ENCODE data around the gene MRPL12. TPM values are rescaled to one million over a fixed set of nuclear protein-coding genes. Genes with fewer than 3 reads are reported as not detected.
"Not testable (repeated sequence)": the region's sequence is repeated elsewhere in the genome, so short reads cannot be mapped to it uniquely, and the experiment has no call there.

The MRPL12 gene
- total RNA-seq, 2 donors from 2014 or later: 61.8 to 105 TPM

DNA sequence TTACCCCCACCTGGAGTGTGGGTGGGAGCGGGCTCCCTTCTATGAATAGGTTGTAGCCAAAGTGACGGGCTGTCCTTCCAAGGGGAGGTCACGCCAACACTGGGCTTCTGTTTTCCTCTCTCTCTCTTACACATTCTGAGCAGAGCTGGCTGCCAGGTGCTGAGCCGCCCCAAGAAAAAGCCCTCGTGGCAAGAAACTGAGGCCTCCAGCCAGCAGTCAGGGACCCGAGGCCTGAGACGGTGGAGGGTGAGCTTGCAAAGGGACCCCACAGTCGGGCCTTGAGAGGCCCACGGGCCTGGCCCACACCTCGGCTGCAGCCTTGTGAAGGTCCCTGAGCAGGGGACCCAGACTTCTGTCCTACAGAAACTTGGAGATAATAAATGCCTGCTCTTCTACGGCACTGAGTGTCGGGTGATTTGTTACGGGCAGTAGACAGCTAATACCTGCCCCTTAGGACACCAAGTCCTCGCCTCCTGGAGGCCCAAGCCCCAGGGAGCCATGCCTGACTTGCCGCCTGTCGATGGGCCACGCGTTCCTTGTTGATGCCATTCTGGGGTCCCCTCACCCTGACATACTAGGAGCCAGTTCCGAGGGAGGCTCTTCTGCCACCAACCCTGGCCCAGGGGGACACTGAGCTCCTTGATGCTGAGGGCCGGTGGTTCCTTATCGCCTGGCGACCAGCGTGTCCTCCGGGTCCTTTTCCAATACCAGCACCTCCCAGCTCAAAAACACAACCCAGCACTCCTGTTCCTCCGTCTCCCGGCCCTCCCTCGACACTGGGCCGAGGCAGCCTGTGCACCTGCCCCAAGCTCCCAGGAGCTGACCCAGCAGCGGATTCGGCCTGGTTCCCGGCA is 35.0 kb downstream of the MRPL12 start:
- DNase-seq (ENCODE audit: low spot score in 2 of 2) (no peak), ATAC-seq (no peak)
- no peaks in the 10 kb centered on the region for H3K9me3 Mint-ChIP-seq
- H3K36me3 Mint-ChIP-seq: no peaks in the 10 kb centered on the region
- no peak overlapping the region for H3K27ac Mint-ChIP-seq

GRCh38 chr17:81738801-81739393 is 35.7 kb downstream of the MRPL12 start:
- Mint-ChIP-seq H3K36me3 (no peaks in the 10 kb centered on the region), H3K27ac (no peak overlapping the region), H3K9me3 (no peaks in the 10 kb centered on the region)
- DNase-seq (ENCODE audit: low spot score in 2 of 2) (no peak), ATAC-seq (no peak)

DNA sequence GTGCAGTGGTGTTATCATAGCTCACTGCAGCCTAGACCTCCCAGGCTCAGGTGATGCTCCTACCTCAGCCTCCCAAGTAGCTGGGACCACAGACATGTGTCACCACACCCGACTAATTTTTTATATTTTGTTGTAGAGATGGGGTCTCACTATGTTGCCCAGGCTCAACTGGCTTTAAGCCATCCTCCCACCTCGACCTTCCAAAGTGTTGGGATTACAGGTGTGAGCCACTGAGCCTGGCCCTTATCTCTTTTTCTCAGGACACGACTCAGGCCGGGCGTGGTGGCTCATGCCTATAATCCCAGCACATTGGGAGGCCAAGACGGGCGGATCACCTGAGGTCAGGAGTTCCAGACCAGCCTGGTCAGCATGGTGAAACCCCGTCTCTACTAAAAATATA is 36.4 kb downstream of the MRPL12 start:
- DNase-seq (ENCODE audit: low spot score in 2 of 2); ATAC-seq; H3K27ac Mint-ChIP-seq; H3K9me3 Mint-ChIP-seq; H3K36me3 Mint-ChIP-seq: not testable (repeated sequence)

DNA sequence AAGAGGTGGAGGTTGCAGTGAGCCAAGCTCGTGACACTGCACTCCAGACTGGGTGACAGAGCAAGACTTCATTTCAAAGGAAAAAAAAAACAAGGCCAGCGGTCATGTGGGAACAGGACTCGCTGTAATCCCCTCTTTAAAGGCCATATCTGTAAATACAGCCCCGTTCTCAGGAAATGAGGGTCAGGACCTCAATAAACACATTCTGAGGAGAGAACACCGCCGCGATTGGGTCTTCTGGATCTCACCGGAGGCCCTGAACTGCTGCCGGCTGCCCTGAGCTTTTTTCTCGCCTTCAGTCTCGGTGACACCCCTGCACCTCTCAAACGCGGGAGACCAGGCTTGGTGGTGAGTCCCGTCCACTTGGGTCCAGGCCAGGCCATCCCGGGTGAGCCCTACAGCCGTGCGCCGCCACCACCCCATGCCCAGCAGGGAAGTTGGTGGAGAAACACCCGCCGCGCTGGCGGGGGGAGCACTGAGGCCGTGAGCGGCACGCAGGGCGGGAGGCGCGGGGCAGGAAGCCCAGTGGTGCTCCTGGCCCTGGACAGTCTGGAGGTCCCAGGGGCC is 37.3 kb downstream of the MRPL12 start:
- H3K9me3 Mint-ChIP-seq: no peaks in the 10 kb centered on the region
- no peaks in the 10 kb centered on the region for H3K36me3 Mint-ChIP-seq
- DNase-seq (ENCODE audit: low spot score in 2 of 2) (no peak), ATAC-seq (peak in 1 of 2 donors; percentile 34)
- no peak overlapping the region for H3K27ac Mint-ChIP-seq

DNA sequence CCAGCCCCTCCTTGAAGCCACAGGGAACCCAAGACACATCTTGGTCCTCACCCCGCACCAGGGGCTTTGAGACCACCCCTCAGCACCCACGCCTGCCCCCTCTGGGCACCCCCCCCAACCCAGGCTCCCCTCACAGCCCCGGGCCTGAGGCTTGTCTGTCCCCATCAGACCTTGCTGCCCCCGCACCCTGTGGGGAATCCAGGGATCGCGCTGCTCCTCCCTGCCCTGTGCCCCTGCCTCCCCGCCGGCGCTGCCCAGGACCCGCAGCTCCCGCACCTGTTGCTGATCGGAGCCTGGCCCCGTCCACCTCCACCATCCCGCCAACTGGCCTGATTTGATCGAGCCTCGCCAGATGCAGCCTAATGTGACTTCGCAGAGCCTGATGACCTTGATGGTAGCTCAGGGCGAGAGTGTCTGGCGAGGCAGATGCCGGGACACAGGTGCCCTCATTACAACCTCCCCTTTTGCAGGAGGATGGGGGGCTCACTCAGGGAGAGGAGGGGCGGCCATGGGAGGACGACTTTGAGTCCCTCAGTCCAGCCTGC is 38.0 kb downstream of the MRPL12 start:
- H3K36me3 Mint-ChIP-seq: no peaks in the 10 kb centered on the region
- DNase-seq (ENCODE audit: low spot score in 2 of 2): no peak
- H3K27ac Mint-ChIP-seq: no peak overlapping the region
- peak in 1 of 2 donors; percentile 22 for ATAC-seq
- no peaks in the 10 kb centered on the region for H3K9me3 Mint-ChIP-seq

GRCh38 chr17:81741594-81742452 is 38.7 kb downstream of the MRPL12 start:
- no peaks in the 10 kb centered on the region for H3K9me3 Mint-ChIP-seq
- DNase-seq (ENCODE audit: low spot score in 2 of 2): no peak

More at GRCh38 chr17:81741594-81742452, 38.7 kb downstream of the MRPL12 start:
- no peak overlapping the region for H3K27ac Mint-ChIP-seq
- ATAC-seq: peak in 1 of 2 donors; percentile 46
- H3K36me3 Mint-ChIP-seq: no peaks in the 10 kb centered on the region

Other genes with a start within 250 kb of the MRPL12 start
- gene ACTG1, start 190.6 kb upstream of the MRPL12 start, total RNA-seq: 1,000 to 10,000 TPM; 6,062 to 6,573 TPM
- under 1 TPM; 0.30 to 0.86 TPM for gene FSCN2, start 175.0 kb upstream of the MRPL12 start, total RNA-seq
- gene FAAP100, start 151.0 kb upstream of the MRPL12 start, total RNA-seq: 10 to 100 TPM; 19.8 to 37.9 TPM
- gene NPLOC4, start 66.3 kb upstream of the MRPL12 start, total RNA-seq: 100 to 1,000 TPM in 1 of 2 donors, 10 to 100 TPM in 1; 67.3 to 173 TPM
- gene TSPAN10, start 66.2 kb upstream of the MRPL12 start, total RNA-seq: under 1 TPM; 0.56 to 0.75 TPM
- gene PDE6G, start 46.8 kb upstream of the MRPL12 start, total RNA-seq: 1 to 10 TPM; 5.8 to 8.1 TPM
- gene OXLD1, start 36.8 kb upstream of the MRPL12 start, total RNA-seq: 10 to 100 TPM; 20.1 to 43.7 TPM
- 10 to 100 TPM; 35.0 to 38.7 TPM for gene CCDC137, start 36.6 kb upstream of the MRPL12 start, total RNA-seq
- 10 to 100 TPM; 12.6 to 30.6 TPM for gene ARL16, start 19.6 kb upstream of the MRPL12 start, total RNA-seq
- gene HGS, start 19.4 kb upstream of the MRPL12 start, total RNA-seq: 100 to 1,000 TPM; 111 to 168 TPM
- gene SLC25A10, start 8.9 kb downstream of the MRPL12 start, total RNA-seq: 10 to 100 TPM; 23.0 to 27.8 TPM
- not detected for gene GCGR, start 100.8 kb downstream of the MRPL12 start, total RNA-seq
- 10 to 100 TPM; 40.4 to 55.3 TPM for gene MCRIP1, start 129.9 kb downstream of the MRPL12 start, total RNA-seq
- not detected for gene PPP1R27, start 131.7 kb downstream of the MRPL12 start, total RNA-seq
- 100 to 1,000 TPM; 382 to 460 TPM for gene P4HB, start 157.2 kb downstream of the MRPL12 start, total RNA-seq
- 100 to 1,000 TPM; 328 to 513 TPM for gene ARHGDIA, start 168.0 kb downstream of the MRPL12 start, total RNA-seq
- gene ALYREF, start 188.2 kb downstream of the MRPL12 start, total RNA-seq: 100 to 1,000 TPM; 186 TPM
- 100 to 1,000 TPM; 122 to 154 TPM for gene ANAPC11, start 188.4 kb downstream of the MRPL12 start, total RNA-seq
- under 1 TPM in 1 of 2 donors, not detected in 1; 0.27 TPM for gene NPB, start 198.9 kb downstream of the MRPL12 start, total RNA-seq
- gene PCYT2, start 208.0 kb downstream of the MRPL12 start, total RNA-seq: 10 to 100 TPM; 16.4 to 20.1 TPM
- 10 to 100 TPM; 35.7 to 43.7 TPM for gene SIRT7, start 214.8 kb downstream of the MRPL12 start, total RNA-seq
- gene MAFG, start 224.4 kb downstream of the MRPL12 start, total RNA-seq: 10 to 100 TPM; 19.6 to 35.2 TPM
- 10 to 100 TPM; 30.3 to 75.1 TPM for gene PYCR1, start 233.9 kb downstream of the MRPL12 start, total RNA-seq
- gene MYADML2, start 243.9 kb downstream of the MRPL12 start, total RNA-seq: not detected

All from activated naive CD4-positive, alpha-beta T cell treated with anti-CD3 and anti-CD28 coated beads, Interleukin-2, amount 50 U/mL, for 72 hours (primary cell).